PFSK-1 (cell line): ENCODE results near the gene IPO11.

Experiments
- FOXP2 ChIP-seq: optimal IDR thresholded peaks from 2 replicates; pipeline ENCODE3; 2011; ENCODE audit warnings: borderline replicate concordance, control low read depth, inconsistent platforms; ENCODE audit not compliant: insufficient read depth; ENCODE audit errors: extremely low read length, extremely low read depth
- POLR2AphosphoS5 ChIP-seq: IDR thresholded peaks from 2 replicates; pipeline ENCODE4 v1.6.1; 2012; ENCODE audit warnings: low read depth, mild to moderate bottlenecking, control low read depth, low read length, moderate library complexity
- SIN3A ChIP-seq: IDR thresholded peaks from 2 replicates; pipeline ENCODE4 v1.6.1; 2012; ENCODE audit warnings: mild to moderate bottlenecking, low read length, moderate library complexity, borderline replicate concordance; ENCODE audit not compliant: insufficient read depth
- TAF1 ChIP-seq: IDR thresholded peaks from 2 replicates; pipeline ENCODE4 v1.6.1; 2012; ENCODE audit warnings: low read length, control low read depth, borderline replicate concordance; ENCODE audit not compliant: insufficient read depth
- TF ChIP-seq, protein P1 (sequence below), 2 experiments: IDR thresholded peaks; 2 replicates each; pipeline versions ENCODE4 v1.6.1 to v1.8.0; 2011 to 2012; ENCODE audit warnings: low read depth in 2 of 2, low read length in 2 of 2, control low read depth in 1 of 2, inconsistent platforms in 1 of 2, mild to moderate bottlenecking in 1 of 2, moderate library complexity in 1 of 2; ENCODE audit not compliant: insufficient read depth in 1 of 2

GRCh38 chr5:62616615-62617277 lies 204.2 kb downstream of the IPO11 start:
- TF ChIP-seq TAF1, result no peak
- TF ChIP-seq POLR2AphosphoS5, result no peak
- no peak for TF ChIP-seq SIN3A
- TF ChIP-seq, protein P1, sequence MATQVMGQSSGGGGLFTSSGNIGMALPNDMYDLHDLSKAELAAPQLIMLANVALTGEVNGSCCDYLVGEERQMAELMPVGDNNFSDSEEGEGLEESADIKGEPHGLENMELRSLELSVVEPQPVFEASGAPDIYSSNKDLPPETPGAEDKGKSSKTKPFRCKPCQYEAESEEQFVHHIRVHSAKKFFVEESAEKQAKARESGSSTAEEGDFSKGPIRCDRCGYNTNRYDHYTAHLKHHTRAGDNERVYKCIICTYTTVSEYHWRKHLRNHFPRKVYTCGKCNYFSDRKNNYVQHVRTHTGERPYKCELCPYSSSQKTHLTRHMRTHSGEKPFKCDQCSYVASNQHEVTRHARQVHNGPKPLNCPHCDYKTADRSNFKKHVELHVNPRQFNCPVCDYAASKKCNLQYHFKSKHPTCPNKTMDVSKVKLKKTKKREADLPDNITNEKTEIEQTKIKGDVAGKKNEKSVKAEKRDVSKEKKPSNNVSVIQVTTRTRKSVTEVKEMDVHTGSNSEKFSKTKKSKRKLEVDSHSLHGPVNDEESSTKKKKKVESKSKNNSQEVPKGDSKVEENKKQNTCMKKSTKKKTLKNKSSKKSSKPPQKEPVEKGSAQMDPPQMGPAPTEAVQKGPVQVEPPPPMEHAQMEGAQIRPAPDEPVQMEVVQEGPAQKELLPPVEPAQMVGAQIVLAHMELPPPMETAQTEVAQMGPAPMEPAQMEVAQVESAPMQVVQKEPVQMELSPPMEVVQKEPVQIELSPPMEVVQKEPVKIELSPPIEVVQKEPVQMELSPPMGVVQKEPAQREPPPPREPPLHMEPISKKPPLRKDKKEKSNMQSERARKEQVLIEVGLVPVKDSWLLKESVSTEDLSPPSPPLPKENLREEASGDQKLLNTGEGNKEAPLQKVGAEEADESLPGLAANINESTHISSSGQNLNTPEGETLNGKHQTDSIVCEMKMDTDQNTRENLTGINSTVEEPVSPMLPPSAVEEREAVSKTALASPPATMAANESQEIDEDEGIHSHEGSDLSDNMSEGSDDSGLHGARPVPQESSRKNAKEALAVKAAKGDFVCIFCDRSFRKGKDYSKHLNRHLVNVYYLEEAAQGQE (IDR thresholded peaks at IDR 0.05; ENCODE audit: insufficient read depth in 1 of 2, low read depth in 2 of 2, low read length in 2 of 2), result no peak
- TF ChIP-seq FOXP2, result no peak
